ENCODE data around the gene C1QL4.

C1QL4 gene

GRCh38 chr12:49345051-49345824 lies 8.2 kb upstream of the C1QL4 start:
- Histone ChIP-seq H3K4ac (ENCODE audit: low read depth in 1 of 2, low read length in 2 of 2) (no peak overlapping the region), H3K14ac (ENCODE audit: low read length in 2 of 2) (no peak overlapping the region), H3K4me2 (ENCODE audit: low read length, poor library complexity, severe bottlenecking) (peak overlapping the region; percentile 94), H3K9ac (ENCODE audit: low read length) (peak overlapping the region; percentile 29), H2BK120ac (ENCODE audit: low read depth, low read length) (no peak overlapping the region), H3K4me1 (ENCODE audit: control insufficient read depth, insufficient read depth, low read depth, low read length) (peaks cover 59% of the 10 kb centered on the region), H3K27me3 (ENCODE audit: control insufficient read depth in 1 of 2, insufficient read depth in 1 of 2, low read length in 2 of 2) (peaks cover 75 to 92% of the 10 kb centered on the region in 2 experiments), H3K9me3 (ENCODE audit: control insufficient read depth, low read length) (no peaks in the 10 kb centered on the region), H2BK12ac (ENCODE audit: low read length in 2 of 2) (no peak overlapping the region), H2BK15ac (ENCODE audit: low read depth, poor library complexity, severe bottlenecking) (peak overlapping the region; percentile 15), H2AK5ac (ENCODE audit: low read length, severe bottlenecking) (no peak overlapping the region), H3K79me1 (replicated peaks; ENCODE audit: low read length, poor library complexity, severe bottlenecking) (no peaks in the 10 kb centered on the region), H3K23ac (ENCODE audit: low read length in 2 of 2) (peak overlapping the region in 1 of 2 experiments; percentile 88), H3K18ac (ENCODE audit: low read depth in 1 of 2, low read length in 2 of 2) (peak overlapping the region in 1 of 2 experiments; percentile 70), H4K8ac (ENCODE audit: low read length) (no peak overlapping the region), H3K36me3 (ENCODE audit: control insufficient read depth in 1 of 2, insufficient read depth in 2 of 2, low read depth in 1 of 2, low read length in 2 of 2) (peaks cover 0 to 6% of the 10 kb centered on the region in 2 experiments), H4K91ac (ENCODE audit: low read length) (no peak overlapping the region), H3K27ac (ENCODE audit: low read length, poor library complexity, severe bottlenecking) (no peak overlapping the region), H2BK5ac (ENCODE audit: low read depth, low read length, poor library complexity, severe bottlenecking) (no peak overlapping the region), H2AFZ (ENCODE audit: low read depth, low read length) (no peak overlapping the region), H3K4me3 (ENCODE audit: insufficient read depth in 1 of 2, low read depth in 1 of 2, low read length in 2 of 2) (peak overlapping the region; percentile 45 to 68)
- 4% methylated on average over 32 of the region's 70 CpGs for WGBS
- no peak for DNase-seq

DNA sequence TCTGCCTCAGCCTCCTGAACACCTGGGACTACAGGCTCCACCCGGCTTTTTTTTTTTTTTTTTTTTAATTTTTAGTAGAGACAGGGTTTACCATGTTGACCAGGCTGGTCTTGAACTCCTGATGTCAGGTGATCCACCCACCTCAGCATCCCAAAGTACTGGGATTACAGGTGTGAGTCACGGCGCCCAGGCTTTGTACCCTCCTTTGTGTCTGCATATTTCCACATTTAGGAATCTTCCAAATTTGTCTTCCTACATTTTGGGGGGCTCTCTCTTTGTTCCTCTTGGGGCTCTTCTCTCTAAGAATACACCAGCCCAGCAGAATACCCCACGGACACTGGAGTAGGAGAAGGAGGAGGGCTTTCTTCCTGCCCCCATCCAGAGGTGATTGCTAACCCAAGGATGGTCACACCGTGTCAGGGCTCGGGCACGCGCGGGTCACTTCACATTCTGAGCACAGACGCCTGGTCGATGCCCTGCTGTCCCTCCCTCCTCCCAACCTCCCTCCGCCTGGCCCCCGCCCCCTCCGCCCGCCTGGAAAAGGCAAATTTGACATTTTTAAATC lies 7.6 kb upstream of the C1QL4 start:
- WGBS = 3% methylated on average over 14 of the region's 15 CpGs
- Histone ChIP-seq H3K9ac (ENCODE audit: low read length) (no peak overlapping the region), H2BK15ac (ENCODE audit: low read depth, poor library complexity, severe bottlenecking) (peak overlapping the region; percentile 70)

GRCh38 chr12:49342914-49343731 lies 6.1 kb upstream of the C1QL4 start:
- Histone ChIP-seq H2AFZ (ENCODE audit: low read depth, low read length) (no peak overlapping the region), H2BK120ac (ENCODE audit: low read depth, low read length) (no peak overlapping the region), H3K27me3 (ENCODE audit: control insufficient read depth in 1 of 2, insufficient read depth in 1 of 2, low read length in 2 of 2) (peaks cover 90 to 95% of the 10 kb centered on the region in 2 experiments), H3K4me1 (ENCODE audit: control insufficient read depth, insufficient read depth, low read depth, low read length) (peaks cover 59% of the 10 kb centered on the region), H3K9ac (ENCODE audit: low read length) (no peak overlapping the region), H3K4me3 (ENCODE audit: insufficient read depth in 1 of 2, low read depth in 1 of 2, low read length in 2 of 2) (peak overlapping the region; percentile 4 to 50), H3K9me3 (ENCODE audit: control insufficient read depth, low read length) (no peaks in the 10 kb centered on the region), H4K91ac (ENCODE audit: low read length) (no peak overlapping the region), H3K18ac (ENCODE audit: low read depth in 1 of 2, low read length in 2 of 2) (no peak overlapping the region), H3K23ac (ENCODE audit: low read length in 2 of 2) (peak overlapping the region in 1 of 2 experiments; percentile 16), H2BK15ac (ENCODE audit: low read depth, poor library complexity, severe bottlenecking) (no peak overlapping the region), H3K27ac (ENCODE audit: low read length, poor library complexity, severe bottlenecking) (no peak overlapping the region), H3K4me2 (ENCODE audit: low read length, poor library complexity, severe bottlenecking) (peak overlapping the region; percentile 30), H3K14ac (ENCODE audit: low read length in 2 of 2) (peak overlapping the region in 1 of 2 experiments; percentile 59), H3K36me3 (ENCODE audit: control insufficient read depth in 1 of 2, insufficient read depth in 2 of 2, low read depth in 1 of 2, low read length in 2 of 2) (no peaks in the 10 kb centered on the region), H2BK5ac (ENCODE audit: low read depth, low read length, poor library complexity, severe bottlenecking) (no peak overlapping the region), H4K8ac (ENCODE audit: low read length) (no peak overlapping the region), H3K79me1 (replicated peaks; ENCODE audit: low read length, poor library complexity, severe bottlenecking) (no peaks in the 10 kb centered on the region), H3K4ac (ENCODE audit: low read depth in 1 of 2, low read length in 2 of 2) (no peak overlapping the region), H2BK12ac (ENCODE audit: low read length in 2 of 2) (no peak overlapping the region), H2AK5ac (ENCODE audit: low read length, severe bottlenecking) (no peak overlapping the region)
- DNase-seq = no peak
- 1% methylated on average over 28 of the region's 33 CpGs for WGBS

More for the DNA sequence above, 7.6 kb upstream of the C1QL4 start:
- peak overlapping the region; percentile 94 for H3K4me2 ChIP-seq (ENCODE audit: low read length, poor library complexity, severe bottlenecking)
- H3K4ac ChIP-seq (ENCODE audit: low read depth in 1 of 2, low read length in 2 of 2) = no peak overlapping the region
- H3K4me3 ChIP-seq (ENCODE audit: insufficient read depth in 1 of 2, low read depth in 1 of 2, low read length in 2 of 2) = no peak overlapping the region
- no peak overlapping the region for H2AFZ ChIP-seq (ENCODE audit: low read depth, low read length)
- H2BK120ac ChIP-seq (ENCODE audit: low read depth, low read length) = no peak overlapping the region
- H4K8ac ChIP-seq (ENCODE audit: low read length) = no peak overlapping the region
- DNase-seq = no peak
- no peaks in the 10 kb centered on the region for H3K9me3 ChIP-seq (ENCODE audit: control insufficient read depth, low read length)
- H2BK5ac ChIP-seq (ENCODE audit: low read depth, low read length, poor library complexity, severe bottlenecking) = no peak overlapping the region
- no peak overlapping the region for H4K91ac ChIP-seq (ENCODE audit: low read length)
- no peak overlapping the region for H3K14ac ChIP-seq (ENCODE audit: low read length in 2 of 2)
- peaks cover 59% of the 10 kb centered on the region for H3K4me1 ChIP-seq (ENCODE audit: control insufficient read depth, insufficient read depth, low read depth, low read length)
- H3K23ac ChIP-seq (ENCODE audit: low read length in 2 of 2) = no peak overlapping the region
- H2AK5ac ChIP-seq (ENCODE audit: low read length, severe bottlenecking) = no peak overlapping the region
- H3K27me3 ChIP-seq (ENCODE audit: control insufficient read depth in 1 of 2, insufficient read depth in 1 of 2, low read length in 2 of 2) = peaks cover 81 to 95% of the 10 kb centered on the region in 2 experiments
- H2BK12ac ChIP-seq (ENCODE audit: low read length in 2 of 2) = no peak overlapping the region
- no peak overlapping the region for H3K27ac ChIP-seq (ENCODE audit: low read length, poor library complexity, severe bottlenecking)
- no peaks in the 10 kb centered on the region for H3K79me1 ChIP-seq (replicated peaks; ENCODE audit: low read length, poor library complexity, severe bottlenecking)
- peaks cover 0 to 6% of the 10 kb centered on the region in 2 experiments for H3K36me3 ChIP-seq (ENCODE audit: control insufficient read depth in 1 of 2, insufficient read depth in 2 of 2, low read depth in 1 of 2, low read length in 2 of 2)
- H3K18ac ChIP-seq (ENCODE audit: low read depth in 1 of 2, low read length in 2 of 2) = no peak overlapping the region
